Activated CD8-positive, alpha-beta T cell treated with anti-CD3 and anti-CD28 coated beads, Interleukin-2, amount 10 ng/mL, durations not matched to agents 7 days and 5 days (primary cell): ENCODE data around the gene XBP1. TPM values are rescaled to one million over a fixed set of nuclear protein-coding genes. Genes with fewer than 3 reads are reported as not detected.
"Not testable (repeated sequence)": the region's sequence is repeated elsewhere in the genome, so short reads cannot be mapped to it uniquely, and the experiment has no call there.

Source experiments
- ATAC-seq: fragments of 150-1000 bp; cut with Tn5 transposase; one replicate; pipeline ENCODE4 v1.10.0; 2021; ENCODE audit warnings: moderate library complexity
- CTCF ChIA-PET: fragments of 350-600 bp; sonication (Branson Sonifier 250); formaldehyde crosslinking; loops from one replicate; lab custom pipeline; 2021; ENCODE audit warnings: antibody characterized with exemption; lab: Charles Lee
- POLR2A ChIA-PET: fragments of 350-600 bp; sonication (Branson Sonifier 250); formaldehyde crosslinking; loops from one replicate; lab custom pipeline; 2021; ENCODE audit warnings: antibody characterized with exemption; lab: Charles Lee
- DNase-seq: peaks from one replicate; pipeline ENCODE4 v3.0.0-alpha.2; 2020
- H3K27ac Mint-ChIP-seq: one replicate; pipeline ENCODE4 v1.8.0; 2021; ENCODE audit warnings: mild to moderate bottlenecking, mixed read lengths
- H3K27me3 Mint-ChIP-seq: one replicate; pipeline ENCODE4 v1.8.0; 2021; ENCODE audit warnings: low read depth, mixed read lengths
- H3K36me3 Mint-ChIP-seq: one replicate; pipeline ENCODE4 v1.8.0; 2021; ENCODE audit warnings: low read depth, mixed read lengths
- H3K4me1 Mint-ChIP-seq: one replicate; pipeline ENCODE4 v1.8.0; 2021; ENCODE audit warnings: low read depth, mixed read lengths
- H3K4me3 Mint-ChIP-seq: one replicate; pipeline ENCODE4 v1.8.0; 2021; ENCODE audit warnings: mild to moderate bottlenecking, mixed read lengths
- H3K9me3 Mint-ChIP-seq: one replicate; pipeline ENCODE4 v1.8.0; 2022; ENCODE audit warnings: mixed read lengths; ENCODE audit not compliant: insufficient read depth
- total RNA-seq, 2 experiments: library from RNA; stranded (reverse); gene quantifications; one replicate each; pipeline ENCODE4 v1.2.3, GENCODE V29; 2021

XBP1 gene
- total RNA-seq = 100 to 1,000 TPM; 220 to 229 TPM

- peaks cover 63% of the 10 kb centered on the region for H3K36me3 Mint-ChIP-seq
- H3K27ac Mint-ChIP-seq = peak within 1 kb of the TSS; percentile 91
- peak within 1 kb of the TSS; percentile 91 for H3K4me3 Mint-ChIP-seq
- POLR2A ChIA-PET = interaction anchor here (0.7 to 6.4 kb wide), 13 partner anchors 8 to 59 kb away, joined by 3 to 138 read pairs (median 11); partner anchors contain the start of genes CCDC117, CHEK2 and HSCB
- H3K4me1 Mint-ChIP-seq = peaks cover 48% of the 10 kb centered on the region
- H3K27me3 Mint-ChIP-seq = no peaks in the 10 kb centered on the region
- CTCF ChIA-PET = interaction anchor here (0.8 to 7.7 kb wide), 10 partner anchors 11 to 200 kb away, joined by 3 to 98 read pairs (median 8); partner anchors contain the start of genes CCDC117, CHEK2 and HSCB
- no peaks in the 10 kb centered on the region for H3K9me3 Mint-ChIP-seq
- ATAC-seq = peak; percentile 94
- DNase-seq = peak; percentile 91
Measured at GRCh38 chr22:28800308-28801041, at the start of gene XBP1. Gene XBP1 (minus strand): TSS chr22:28800569.

DNA sequence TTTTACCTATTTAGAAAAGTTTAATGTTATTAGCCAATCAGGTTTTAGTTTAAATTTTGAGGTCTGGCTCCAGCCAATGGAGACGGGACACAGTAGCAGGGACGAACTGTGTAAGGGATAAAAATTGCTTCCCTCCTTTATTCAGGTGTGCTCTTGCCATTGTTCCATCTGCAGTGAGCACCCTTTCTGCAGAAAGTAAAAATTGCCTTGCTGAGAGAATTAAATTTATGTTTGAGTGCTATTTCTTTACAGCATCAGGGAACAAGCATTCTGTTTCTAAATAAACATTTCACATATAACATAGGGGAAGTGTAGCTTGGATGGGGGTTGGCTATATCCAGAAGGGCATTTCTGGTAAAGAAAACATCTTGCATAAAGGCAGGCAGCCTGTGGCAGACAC, 46.6 kb upstream of the XBP1 start:
- ATAC-seq = no peak
- POLR2A ChIA-PET = no interaction called here

DNA sequence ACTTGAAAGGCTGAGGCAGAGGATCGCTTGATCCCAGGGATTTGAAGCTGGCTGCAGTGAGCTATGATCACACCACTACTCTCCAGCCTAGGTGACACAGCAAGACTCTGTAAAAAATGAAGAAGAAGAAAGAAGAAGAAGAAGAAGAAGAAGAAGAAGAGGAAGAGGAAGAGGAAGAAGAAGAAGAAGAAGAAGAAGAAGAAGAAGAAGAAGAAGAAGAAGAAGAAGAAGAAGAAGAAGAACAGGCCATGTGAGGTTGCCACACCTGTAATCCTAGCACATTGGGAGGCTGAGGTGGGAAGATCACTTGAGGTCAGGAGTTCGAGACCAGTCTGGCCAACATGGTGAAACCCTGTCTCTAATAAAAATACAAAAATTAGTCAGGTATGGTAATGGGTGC, 43.9 kb upstream of the XBP1 start:
- CTCF ChIA-PET = interaction anchor here (1.6 to 2.8 kb wide), 2 partner anchors 15 to 197 kb away, joined by 5 to 8 read pairs; no protein-coding TSS in a partner anchor
- H3K9me3 Mint-ChIP-seq, ATAC-seq, H3K36me3 Mint-ChIP-seq, POLR2A ChIA-PET, H3K4me3 Mint-ChIP-seq, H3K4me1 Mint-ChIP-seq, DNase-seq, H3K27me3 Mint-ChIP-seq, H3K27ac Mint-ChIP-seq: not testable (repeated sequence)

More for the DNA sequence above, 46.6 kb upstream of the XBP1 start:
- Mint-ChIP-seq H3K4me3 (no peak overlapping the region), H3K9me3 (peaks cover 4% of the 10 kb centered on the region), H3K36me3 (peaks cover 10% of the 10 kb centered on the region), H3K4me1 (no peaks in the 10 kb centered on the region), H3K27me3 (no peaks in the 10 kb centered on the region), H3K27ac (no peak overlapping the region)
- CTCF ChIA-PET = no interaction called here
- DNase-seq = no peak

- POLR2A ChIA-PET = no interaction called here
- H3K27ac Mint-ChIP-seq = no peak overlapping the region
- no peaks in the 10 kb centered on the region for H3K4me1 Mint-ChIP-seq
- CTCF ChIA-PET = interaction anchor here (1.6 to 2.8 kb wide), 2 partner anchors 14 to 198 kb away, joined by 5 to 8 read pairs; no protein-coding TSS in a partner anchor
- peaks cover 4% of the 10 kb centered on the region for H3K9me3 Mint-ChIP-seq
- no peak overlapping the region for H3K4me3 Mint-ChIP-seq
- peaks cover 7% of the 10 kb centered on the region for H3K36me3 Mint-ChIP-seq
- ATAC-seq (no peak), DNase-seq (no peak)
- H3K27me3 Mint-ChIP-seq = no peaks in the 10 kb centered on the region
Measured at GRCh38 chr22:28843633-28844032, 43.3 kb upstream of the XBP1 start.

DNA sequence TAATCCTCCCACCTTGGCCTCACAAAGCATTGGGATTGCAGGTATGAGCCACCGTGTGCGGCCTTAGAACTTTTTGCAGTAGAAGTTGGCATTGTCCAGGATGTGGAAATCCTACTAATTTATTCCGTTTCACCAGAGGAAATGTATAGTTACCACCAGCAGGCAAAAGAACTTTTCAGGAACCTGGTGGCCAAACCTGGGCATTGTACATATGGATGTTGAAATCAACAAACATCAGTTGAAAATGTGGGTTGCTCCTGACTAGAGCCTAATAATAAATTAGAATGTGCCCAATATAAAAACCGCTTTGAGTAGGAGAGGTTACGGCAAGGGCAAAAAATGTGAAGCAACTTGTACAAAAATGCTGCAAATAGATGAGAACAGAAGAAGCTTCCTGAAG, 40.7 kb upstream of the XBP1 start:
- H3K27ac Mint-ChIP-seq = no peak overlapping the region
- CTCF ChIA-PET = no interaction called here
- no peak for ATAC-seq
- no peaks in the 10 kb centered on the region for H3K9me3 Mint-ChIP-seq
- no peaks in the 10 kb centered on the region for H3K27me3 Mint-ChIP-seq
- no peak overlapping the region for H3K4me3 Mint-ChIP-seq
- DNase-seq = no peak
- no peaks in the 10 kb centered on the region for H3K4me1 Mint-ChIP-seq
- H3K36me3 Mint-ChIP-seq = peaks cover 2% of the 10 kb centered on the region
- POLR2A ChIA-PET = no interaction called here

DNA sequence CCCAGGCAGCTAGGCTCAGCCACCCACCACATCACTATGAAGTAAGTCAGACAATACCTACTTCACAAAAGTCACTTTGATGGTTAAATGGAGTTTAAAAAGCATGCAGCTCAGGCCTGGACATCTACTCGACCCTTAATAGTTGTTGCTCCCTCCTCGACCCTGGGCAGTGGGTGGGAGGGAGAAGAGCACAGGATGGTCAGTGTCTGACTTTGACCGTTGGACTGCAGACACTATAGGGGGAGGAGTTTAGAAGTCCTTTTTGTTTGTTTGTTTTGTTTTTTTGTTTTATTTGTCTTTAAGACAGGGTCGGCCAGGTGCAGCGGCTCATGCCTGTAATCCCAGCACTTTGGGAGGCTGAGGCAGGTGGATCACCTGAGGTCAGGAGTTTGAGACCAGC, 38.6 kb upstream of the XBP1 start:
- POLR2A ChIA-PET = no interaction called here
- Mint-ChIP-seq H3K27me3 (no peaks in the 10 kb centered on the region), H3K9me3 (no peaks in the 10 kb centered on the region)

DNA sequence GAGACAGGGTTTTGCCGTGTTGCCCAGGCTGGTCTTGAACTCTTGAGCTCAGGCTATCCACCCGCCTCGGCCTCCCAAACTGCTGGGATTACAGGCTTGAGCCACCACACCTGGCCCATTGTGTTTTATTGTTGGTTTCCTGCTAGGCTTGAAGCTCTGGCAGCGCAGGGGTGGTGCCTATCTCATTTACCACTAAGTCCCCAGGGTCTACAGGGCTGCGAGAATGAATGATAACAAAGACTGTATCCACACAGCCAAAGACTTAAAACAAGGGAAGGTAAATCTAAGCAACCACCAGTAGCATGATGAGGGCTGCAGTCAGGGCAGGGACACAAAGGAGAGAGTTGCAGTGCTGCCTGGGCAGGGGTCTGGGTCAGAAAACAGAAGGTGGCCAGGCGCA, 37.3 kb upstream of the XBP1 start:
- no peak for ATAC-seq
- Mint-ChIP-seq H3K9me3 (no peaks in the 10 kb centered on the region), H3K27me3 (no peaks in the 10 kb centered on the region)

More for the DNA sequence above, 38.6 kb upstream of the XBP1 start:
- no peak for DNase-seq
- CTCF ChIA-PET = interaction anchor here (1.1 kb wide), 1 partner anchor 9 kb away, joined by 6 read pairs; no protein-coding TSS in a partner anchor
- Mint-ChIP-seq H3K27ac (no peak overlapping the region), H3K36me3 (peaks cover 2% of the 10 kb centered on the region), H3K4me1 (peaks cover 2% of the 10 kb centered on the region), H3K4me3 (no peak overlapping the region)
- no peak for ATAC-seq

DNA sequence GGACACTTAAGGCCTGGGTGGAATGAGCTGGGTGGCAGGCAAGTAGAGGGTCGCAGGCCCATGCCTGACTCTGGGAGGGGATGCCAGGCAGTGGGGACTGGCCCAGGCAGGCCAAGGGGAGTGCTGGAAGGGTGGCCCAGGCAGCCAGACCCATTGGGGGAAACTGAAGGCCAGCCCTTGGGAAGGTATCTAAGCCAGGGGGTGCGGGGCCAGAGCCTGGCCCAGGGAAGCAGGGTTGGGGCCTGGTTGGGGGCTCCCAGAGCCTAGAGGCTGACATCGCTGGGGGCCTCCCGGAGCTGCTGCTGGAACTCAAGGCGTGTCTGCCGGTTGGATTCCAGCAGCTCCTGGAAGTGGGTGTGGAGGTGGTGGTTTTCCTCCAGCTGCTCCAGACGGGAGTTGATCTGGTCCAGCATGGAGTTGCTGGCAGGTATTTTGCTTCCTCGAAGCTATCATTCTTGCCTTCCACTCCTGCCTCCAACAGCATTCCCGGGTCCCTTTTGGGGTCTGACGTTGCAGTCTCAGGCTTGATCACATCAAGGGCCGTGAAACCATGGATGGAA, 35.3 kb upstream of the XBP1 start:
- no peak overlapping the region for H3K4me3 Mint-ChIP-seq
- CTCF ChIA-PET = interaction anchor here (1.2 to 1.3 kb wide), 2 partner anchors 38 to 235 kb away, joined by 3 read pairs; no protein-coding TSS in a partner anchor
- no peaks in the 10 kb centered on the region for H3K27me3 Mint-ChIP-seq
- peaks cover 19% of the 10 kb centered on the region for H3K4me1 Mint-ChIP-seq
- H3K36me3 Mint-ChIP-seq = peaks cover 11% of the 10 kb centered on the region
- no peak for DNase-seq
- no peak for ATAC-seq
- POLR2A ChIA-PET = interaction anchor here (0.8 kb wide), 1 partner anchor 1006 kb away, joined by 5 read pairs; no protein-coding TSS in a partner anchor
- no peak overlapping the region for H3K27ac Mint-ChIP-seq
- no peaks in the 10 kb centered on the region for H3K9me3 Mint-ChIP-seq

More for the DNA sequence above, 37.3 kb upstream of the XBP1 start:
- H3K4me1 Mint-ChIP-seq = peaks cover 15% of the 10 kb centered on the region
- no peak overlapping the region for H3K27ac Mint-ChIP-seq
- POLR2A ChIA-PET = interaction anchor here (1.3 kb wide), 1 partner anchor 203 kb away, joined by 3 read pairs; no protein-coding TSS in a partner anchor
- CTCF ChIA-PET = interaction anchor here (1.0 to 1.2 kb wide), 2 partner anchors 104 to 203 kb away, joined by 3 to 4 read pairs; no protein-coding TSS in a partner anchor
- H3K36me3 Mint-ChIP-seq = peaks cover 5% of the 10 kb centered on the region
- no peak for DNase-seq
- no peak overlapping the region for H3K4me3 Mint-ChIP-seq

GRCh38 chr22:28833276-28833923, 33.0 kb upstream of the XBP1 start:
- POLR2A ChIA-PET = interaction anchor here (1.4 kb wide), 1 partner anchor 33 kb away, joined by 4 read pairs; the partner anchor contains the start of gene XBP1
- Mint-ChIP-seq H3K4me1 (peaks cover 30% of the 10 kb centered on the region), H3K9me3 (no peaks in the 10 kb centered on the region), H3K4me3 (no peak overlapping the region), H3K27me3 (no peaks in the 10 kb centered on the region), H3K27ac (no peak overlapping the region), H3K36me3 (peaks cover 17% of the 10 kb centered on the region)
- ATAC-seq (no peak), DNase-seq (peak; percentile 38)
- CTCF ChIA-PET = interaction anchor here (1.3 to 1.8 kb wide), 4 partner anchors 23 to 233 kb away, joined by 3 to 10 read pairs (median 4); partner anchors contain the start of gene XBP1

GRCh38 chr22:28832731-28833130, 32.4 kb upstream of the XBP1 start:
- Mint-ChIP-seq H3K9me3 (no peaks in the 10 kb centered on the region), H3K4me3 (no peak overlapping the region), H3K27me3 (no peaks in the 10 kb centered on the region), H3K36me3 (peaks cover 20% of the 10 kb centered on the region), H3K4me1 (peaks cover 33% of the 10 kb centered on the region), H3K27ac (no peak overlapping the region)
- no peak for ATAC-seq
- ChIA-PET POLR2A (interaction anchor here (1.4 kb wide), 1 partner anchor 32 kb away, joined by 4 read pairs; the partner anchor contains the start of gene XBP1), CTCF (interaction anchor here (0.6 to 5.4 kb wide), 5 partner anchors 32 to 232 kb away, joined by 3 to 55 read pairs (median 4); partner anchors contain the start of gene XBP1)
- DNase-seq = no peak
